ENCODE results near the gene SP1. TPM values are rescaled to one million over a fixed set of nuclear protein-coding genes. Genes with fewer than 3 reads are reported as not detected.
"Not testable (repeated sequence)": the region's sequence is repeated elsewhere in the genome, so short reads cannot be mapped to it uniquely, and the experiment has no call there.

The SP1 gene
- total RNA-seq, 1 donor from 2014 or later, result 49.0 TPM

GRCh38 chr12:53419756-53420155, 39.8 kb downstream of the SP1 start:
- Histone ChIP-seq H3K9me3 (no peaks in the 10 kb centered on the region), H3K27ac (no peak overlapping the region), H3K4me1 (peaks cover 0 to 9% of the 10 kb centered on the region in 2 donors), H3K4me3 (no peak overlapping the region), H3K27me3 (no peaks in the 10 kb centered on the region), H3K36me3 (peaks cover 0 to 3% of the 10 kb centered on the region in 2 donors)
- DNase-seq (ENCODE audit: low spot score in 2 of 2), result no peak
- no peak for TF ChIP-seq CTCF (IDR thresholded peaks at IDR 0.05)
- intact Hi-C loops (cut with DNase I), result loop anchor here (2.0 kb wide), 1 partner anchor 29 kb away; no protein-coding TSS in a partner anchor

- DNase-seq (ENCODE audit: low spot score in 2 of 2); H3K4me3 ChIP-seq; H3K27me3 ChIP-seq; H3K27ac ChIP-seq; H3K36me3 ChIP-seq; H3K9me3 ChIP-seq; intact Hi-C loops (cut with DNase I); H3K4me1 ChIP-seq: not testable (repeated sequence)
These were observed 42.3 kb downstream of the SP1 start for GRCh38 chr12:53422247-53422646.

- Histone ChIP-seq H3K27me3 (no peaks in the 10 kb centered on the region), H3K27ac (no peak within 1 kb of the TSS), H3K36me3 (no peaks in the 10 kb centered on the region), H3K4me1 (no peaks in the 10 kb centered on the region), H3K9me3 (no peaks in the 10 kb centered on the region), H3K4me3 (no peak within 1 kb of the TSS)
- no peak for TF ChIP-seq CTCF (IDR thresholded peaks at IDR 0.05)
- no peak for DNase-seq (ENCODE audit: low spot score in 2 of 2)
- intact Hi-C loops (cut with DNase I), result no loop called here
These were observed 43.6 kb downstream of the SP1 start, which contains the start of gene AMHR2 for GRCh38 chr12:53423597-53423996. Gene AMHR2 (plus strand): TSS chr12:53423855. CDS start chr12:53423935, 80 bp downstream.

- no peak for DNase-seq (ENCODE audit: low spot score in 2 of 2)
- intact Hi-C loops (cut with DNase I), result no loop called here
- Histone ChIP-seq H3K27ac (no peak overlapping the region), H3K27me3 (no peaks in the 10 kb centered on the region), H3K36me3 (no peaks in the 10 kb centered on the region), H3K4me1 (no peaks in the 10 kb centered on the region), H3K4me3 (peak overlapping the region in 1 of 2 donors; percentile 3), H3K9me3 (no peaks in the 10 kb centered on the region)
- no peak for TF ChIP-seq CTCF (IDR thresholded peaks at IDR 0.05)
These were observed 44.9 kb downstream of the SP1 start for GRCh38 chr12:53424626-53425514.

- Histone ChIP-seq H3K4me3 (peak overlapping the region in 1 of 2 donors; percentile 3), H3K36me3 (no peaks in the 10 kb centered on the region), H3K9me3 (no peaks in the 10 kb centered on the region), H3K27ac (no peak overlapping the region), H3K4me1 (no peaks in the 10 kb centered on the region), H3K27me3 (no peaks in the 10 kb centered on the region)
- intact Hi-C loops (cut with DNase I), result no loop called here
- no peak for TF ChIP-seq CTCF (IDR thresholded peaks at IDR 0.05)
- no peak for DNase-seq (ENCODE audit: low spot score in 2 of 2)
These were observed 45.7 kb downstream of the SP1 start for GRCh38 chr12:53425515-53426150.
